T-cell (primary cell): ENCODE data around the gene PLEKHG2. TPM values are rescaled to one million over a fixed set of nuclear protein-coding genes. Genes with fewer than 3 reads are reported as not detected.

Source experiments
- ATAC-seq, 4 experiments: fragments of 200-7000 bp in 3 of 4; fragments of 150-1000 bp in 1 of 4; cut with Tn5 transposase; replicated peaks in 1 of 4; 1 replicate in 3 of 4; 2 replicates in 1 of 4; pipeline ENCODE4 v1.10.0; 2021; ENCODE audit warnings: moderate library complexity in 3 of 4, mild to moderate bottlenecking in 2 of 4, moderate number of reproducible peaks in 1 of 4
- CTCF ChIA-PET, 2 donors: fragments of 300-600 bp; sonication (Branson Sonifier 250); formaldehyde crosslinking; loops; one replicate each; lab custom pipeline; 2022; ENCODE audit warnings: antibody characterized with exemption in 2 of 2; lab: Charles Lee
- POLR2A ChIA-PET, 2 donors: fragments of 300-600 bp; sonication (Branson Sonifier 250); formaldehyde crosslinking; loops; one replicate each; lab custom pipeline; 2022; ENCODE audit warnings: antibody characterized with exemption in 2 of 2; lab: Charles Lee
- DNase-seq, 35 experiments: peaks; one replicate each; pipeline versions ENCODE4 v3.0.0 to v3.0.0-alpha.2; 2013 to 2023
- H3K27ac ChIP-seq: one replicate; pipeline ENCODE4 v1.5.1; 2013; ENCODE audit warnings: low read length
- H3K27me3 ChIP-seq, 2 experiments: replicated peaks in 1 of 2; 1 replicate in 1 of 2; 2 replicates in 1 of 2; pipeline versions ENCODE4 v1.6.1 to v1.7.0; 2013; ENCODE audit warnings: low read length in 1 of 2, mixed read lengths in 1 of 2; ENCODE audit not compliant: control insufficient read depth in 2 of 2, insufficient read depth in 2 of 2; ENCODE audit errors: extremely low read depth in 1 of 2
- H3K36me3 ChIP-seq, 2 donors: 1 replicate in 1 of 2; 2 replicates in 1 of 2; pipeline versions ENCODE4 v1.6.1 to v1.7.0; 2013; ENCODE audit warnings: low read length in 1 of 2; ENCODE audit not compliant: control insufficient read depth in 2 of 2, insufficient read depth in 1 of 2; ENCODE audit errors: extremely low read depth in 1 of 2
- H3K4me1 ChIP-seq, 2 experiments: 1 replicate in 1 of 2; 2 replicates in 1 of 2; pipeline versions ENCODE4 v1.6.1 to v1.7.0; 2013; ENCODE audit warnings: low read length in 2 of 2, mixed read lengths in 1 of 2; ENCODE audit not compliant: insufficient read depth in 2 of 2, control insufficient read depth in 1 of 2; ENCODE audit errors: extremely low read depth in 1 of 2
- H3K4me3 ChIP-seq, 2 donors: 1 replicate in 1 of 2; 2 replicates in 1 of 2; pipeline versions ENCODE4 v1.5.1 to v1.7.0; 2013; ENCODE audit warnings: mild to moderate bottlenecking in 2 of 2, low read length in 1 of 2, moderate library complexity in 1 of 2; ENCODE audit not compliant: control insufficient read depth in 1 of 2; ENCODE audit errors: extremely low read depth in 1 of 2
- H3K9me3 ChIP-seq: 2 replicates; pipeline ENCODE4 v1.7.0; 2013
- H3K27ac Mint-ChIP-seq, 2 donors: one replicate each; pipeline ENCODE4 v1.8.0; 2020 to 2021; ENCODE audit warnings: mild to moderate bottlenecking in 2 of 2, mixed read lengths in 2 of 2
- H3K27me3 Mint-ChIP-seq, 2 donors: one replicate each; pipeline ENCODE4 v1.8.0; 2021 to 2022; ENCODE audit warnings: mixed read lengths in 2 of 2
- H3K36me3 Mint-ChIP-seq: one replicate; pipeline ENCODE4 v1.8.0; 2021; ENCODE audit warnings: mixed read lengths
- H3K4me1 Mint-ChIP-seq, 3 donors: one replicate each; pipeline ENCODE4 v1.8.0; 2020 to 2022; ENCODE audit warnings: mixed read lengths in 3 of 3, mild to moderate bottlenecking in 1 of 3
- H3K4me3 Mint-ChIP-seq, 3 donors: one replicate each; pipeline ENCODE4 v1.8.0; 2020 to 2022; ENCODE audit warnings: mild to moderate bottlenecking in 3 of 3, mixed read lengths in 3 of 3, moderate library complexity in 3 of 3
- H3K9me3 Mint-ChIP-seq, 3 donors: one replicate each; pipeline ENCODE4 v1.8.0; 2020 to 2022; ENCODE audit warnings: mixed read lengths in 3 of 3
- WGBS: methylation state at CpG from one replicate; pipeline ENCODE4 v1.1.5; 2013; ENCODE audit warnings: missing lambda C conversion rate; ENCODE audit not compliant: insufficient coverage; 5-methylcytosine and 5-hydroxymethylcytosine counted together
- total RNA-seq, 35 experiments: library from RNA in 6 of 35; stranded (reverse) in 6 of 35; fragments of 120-200 nt in 1 of 35; gene quantifications; one replicate each; pipeline versions ENCODE4 v1.2.1 to v1.2.4 and lab custom pipeline; 2013 to 2026

The PLEKHG2 gene
- total RNA-seq, 5 donors from 2014 or later (not counting 1 experiment from before 2014, with no cell fraction given): 25.2 to 88.1 (median 36.7) TPM

GRCh38 chr19:39436350-39436716 lies 23.9 kb downstream of the PLEKHG2 start:
- Histone ChIP-seq H3K27me3 (no peaks in the 10 kb centered on the region), H3K36me3 (peaks cover 0 to 32% of the 10 kb centered on the region in 2 donors), H3K4me3 (peak overlapping the region; percentile 67 to 75), H3K9me3 (no peaks in the 10 kb centered on the region), H3K27ac (peak overlapping the region; percentile 85), H3K4me1 (peaks cover 15 to 31% of the 10 kb centered on the region in 2 experiments)
- POLR2A ChIA-PET: interaction anchor here (0.5 to 1.7 kb wide), 19 partner anchors 9 to 1659 kb away, joined by 3 to 57 read pairs (median 5); partner anchors contain the start of genes MED29 (in 2 of the 2), PAF1 (in 2 of the 2), SUPT5H (in 2 of the 2) and FAM98C (in 1 of the 2)
- H3K4me1 Mint-ChIP-seq: peaks cover 44 to 48% (median 45%) of the 10 kb centered on the region in 3 donors
- peak overlapping the region; percentile 98 to 99 (median 99) for H3K4me3 Mint-ChIP-seq
- no peak for DNase-seq
- H3K27ac Mint-ChIP-seq: peak overlapping the region; percentile 98 to 100
- CTCF ChIA-PET: interaction anchor here in 1 of 2 donors (0.8 to 1.8 kb wide), 14 partner anchors 9 to 666 kb away, joined by 3 to 12 read pairs (median 3); partner anchors contain the start of genes PLEKHG2, PSMC4, SAMD4B and SUPT5H
- no peaks in the 10 kb centered on the region for H3K27me3 Mint-ChIP-seq
- WGBS: 31% methylated on average over 2 of the region's 2 CpGs
- no peaks in the 10 kb centered on the region for H3K9me3 Mint-ChIP-seq
- ATAC-seq: no peak
- H3K36me3 Mint-ChIP-seq: peaks cover 22% of the 10 kb centered on the region

DNA sequence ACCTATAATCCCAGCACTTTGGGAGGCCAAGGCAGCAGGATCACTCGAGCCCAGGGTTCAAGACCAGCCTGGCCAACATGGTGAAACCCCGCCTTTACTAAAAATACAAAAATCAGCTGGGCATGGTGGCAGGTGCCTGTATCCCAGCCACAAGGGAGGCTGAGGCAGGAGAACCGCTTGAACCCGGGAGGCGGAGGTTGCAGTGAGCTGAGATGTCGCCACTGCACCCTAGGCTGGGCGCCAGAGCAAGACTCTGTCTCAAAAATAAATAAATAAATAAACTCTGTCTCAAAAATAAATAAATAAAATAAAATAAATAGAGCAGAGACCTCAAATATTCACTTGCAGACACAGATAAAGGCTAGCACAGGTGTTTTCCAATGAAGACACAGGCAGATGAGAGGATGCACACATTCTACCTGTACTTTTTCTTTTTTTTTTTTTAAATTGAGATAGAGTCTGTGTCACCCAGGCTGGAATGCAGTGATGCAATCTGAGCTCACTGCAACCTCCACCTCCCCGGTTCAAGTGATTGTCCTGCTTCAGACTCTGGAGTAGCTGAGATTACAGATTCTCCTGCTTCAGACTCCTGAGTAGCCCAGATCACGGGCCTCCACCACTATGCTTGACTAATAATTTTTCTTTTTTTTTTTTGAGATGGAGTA lies 25.9 kb downstream of the PLEKHG2 start:
- H3K36me3 ChIP-seq: peaks cover 0 to 14% of the 10 kb centered on the region in 2 donors
- H3K4me1 ChIP-seq: peaks cover 15 to 29% of the 10 kb centered on the region in 2 experiments
- ATAC-seq (no peak), DNase-seq (no peak)
- H3K4me1 Mint-ChIP-seq: peaks cover 33 to 41% (median 37%) of the 10 kb centered on the region in 3 donors
- no peaks in the 10 kb centered on the region for H3K9me3 ChIP-seq
- WGBS: 91% methylated on average over 3 of the region's 9 CpGs
- H3K4me3 ChIP-seq: no peak overlapping the region
- H3K27me3 ChIP-seq: no peaks in the 10 kb centered on the region
- H3K27me3 Mint-ChIP-seq: no peaks in the 10 kb centered on the region
- peaks cover 11% of the 10 kb centered on the region for H3K36me3 Mint-ChIP-seq
- no peak overlapping the region for H3K4me3 Mint-ChIP-seq
- H3K9me3 Mint-ChIP-seq: no peaks in the 10 kb centered on the region
- no peak overlapping the region for H3K27ac Mint-ChIP-seq
- H3K27ac ChIP-seq: no peak overlapping the region
- ChIA-PET CTCF (interaction anchor here in 1 of 2 donors (1.0 to 1.4 kb wide), 2 partner anchors 94 to 95 kb away, joined by 3 to 6 read pairs; partner anchors contain the start of gene EID2B), POLR2A (interaction anchor here in 1 of 2 donors (0.6 kb wide), 1 partner anchor 60 kb away, joined by 3 read pairs; the partner anchor contains the start of gene DLL3)

DNA sequence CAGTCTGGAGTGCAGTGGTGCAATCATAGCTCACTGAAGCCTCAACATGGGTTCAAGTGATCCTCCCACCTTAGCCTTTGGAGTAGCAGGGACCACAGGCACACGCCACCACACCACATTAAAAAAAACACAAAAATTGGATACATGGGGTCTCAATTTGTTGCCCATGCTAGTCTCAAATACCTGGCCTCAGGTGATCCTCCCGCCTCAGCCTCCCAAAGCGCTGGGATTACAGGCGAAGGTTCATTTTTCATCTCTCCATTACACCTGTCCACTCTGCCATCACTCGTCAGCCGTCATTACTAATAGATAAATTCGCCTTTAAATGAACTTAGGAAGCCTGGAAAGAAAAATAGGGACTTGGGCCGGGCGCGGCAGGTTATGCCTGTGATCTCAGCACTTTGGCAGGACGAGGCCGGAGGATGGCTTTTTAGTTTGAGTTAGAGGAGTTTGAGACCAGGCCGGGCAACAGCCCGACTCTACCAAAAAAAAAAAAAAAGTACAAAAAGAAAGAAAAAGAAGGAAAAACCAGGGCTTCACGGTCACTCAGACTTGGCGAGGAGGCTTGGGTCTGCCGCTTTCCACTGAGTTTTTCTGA lies 32.2 kb downstream of the PLEKHG2 start:
- H3K9me3 Mint-ChIP-seq: no peaks in the 10 kb centered on the region
- DNase-seq: no peak

DNA sequence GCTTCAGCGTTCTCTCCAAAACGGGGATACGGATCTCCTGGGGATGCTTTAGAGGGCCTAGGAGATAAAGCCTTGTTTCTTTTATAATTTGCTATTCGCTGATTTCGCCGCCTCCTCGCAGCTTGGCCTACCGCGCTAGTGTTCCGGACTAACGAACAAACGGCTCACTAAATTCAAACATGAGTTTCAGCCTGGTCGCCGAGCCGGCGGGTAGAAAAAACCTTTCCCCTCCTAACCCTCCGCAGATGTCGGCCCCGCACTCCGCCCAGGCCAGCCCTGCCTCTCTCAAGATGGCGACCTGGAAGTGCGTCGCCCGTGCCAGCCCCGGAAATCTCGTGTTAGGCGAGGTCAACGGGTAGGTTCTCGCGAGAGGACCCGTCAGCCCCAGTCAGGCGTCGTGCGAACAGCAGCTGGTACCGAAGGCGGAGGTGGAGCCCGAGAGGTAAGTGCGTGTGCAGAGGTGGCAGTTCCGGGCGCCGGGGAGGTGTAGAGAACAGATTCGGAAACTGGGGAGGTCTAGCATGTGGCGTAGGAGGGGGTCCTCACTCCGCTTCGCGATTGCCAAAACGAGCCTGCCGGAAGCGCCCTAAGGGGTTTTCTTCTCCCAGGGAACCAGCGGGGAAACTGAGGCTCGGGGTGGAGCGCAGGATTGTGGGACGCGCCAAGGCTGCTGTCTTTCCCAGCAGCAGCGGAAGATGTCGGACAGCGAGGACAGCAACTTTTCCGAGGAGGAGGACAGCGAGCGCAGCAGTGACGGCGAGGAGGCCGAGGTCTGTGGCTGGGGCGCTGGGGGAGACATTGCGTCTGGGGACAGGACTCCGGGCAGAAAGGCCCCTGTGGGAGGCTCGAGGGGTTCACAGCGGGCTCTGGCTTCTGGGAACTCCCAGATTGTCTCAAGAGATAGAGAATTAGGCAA lies 33.0 kb downstream of the PLEKHG2 start, which contains the start of gene SUPT5H:
Gene SUPT5H, plus strand, starts transcription at position 387 of the 916 bp plus-strand sequence. Its CDS starts 309 bp downstream, at position 696.
- Histone ChIP-seq H3K27me3 (no peaks in the 10 kb centered on the region), H3K4me3 (peak within 1 kb of the TSS; percentile 96 to 99), H3K27ac (peak within 1 kb of the TSS; percentile 91), H3K9me3 (no peaks in the 10 kb centered on the region), H3K36me3 (peaks cover 0 to 8% of the 10 kb centered on the region in 2 donors), H3K4me1 (peaks cover 11 to 62% of the 10 kb centered on the region in 2 experiments)
- Mint-ChIP-seq H3K9me3 (no peaks in the 10 kb centered on the region), H3K27me3 (no peaks in the 10 kb centered on the region), H3K4me3 (peak within 1 kb of the TSS; percentile 94 to 96 (median 96)), H3K4me1 (peaks cover 55 to 58% (median 58%) of the 10 kb centered on the region in 3 donors), H3K36me3 (peaks cover 23% of the 10 kb centered on the region), H3K27ac (peak within 1 kb of the TSS; percentile 94 to 97)
- under 1% methylated on average over 66 of the region's 68 CpGs for WGBS
- DNase-seq: peak; percentile 88 to 100 (median 98)
- CTCF ChIA-PET: interaction anchor here in 1 of 2 donors (1.4 kb wide), 1 partner anchor 10 kb away, joined by 12 read pairs; the partner anchor contains the start of gene RPS16
- POLR2A ChIA-PET: interaction anchor here (1.1 to 3.7 kb wide), 2 partner anchors 10 kb away, joined by 3 to 57 read pairs; partner anchors contain the start of gene RPS16 (in 2 of the 2)
- ATAC-seq: peak; percentile 96 to 97 (median 97)

More for the DNA sequence above, 32.2 kb downstream of the PLEKHG2 start:
- peak overlapping the region; percentile 96 to 99 for H3K4me3 ChIP-seq
- 13% methylated on average over 4 of the region's 17 CpGs for WGBS
- no peaks in the 10 kb centered on the region for H3K9me3 ChIP-seq
- peak overlapping the region; percentile 91 for H3K27ac ChIP-seq
- H3K27me3 Mint-ChIP-seq: no peaks in the 10 kb centered on the region
- no peaks in the 10 kb centered on the region for H3K27me3 ChIP-seq
- peak overlapping the region; percentile 94 to 96 (median 96) for H3K4me3 Mint-ChIP-seq
- H3K36me3 ChIP-seq: peaks cover 0 to 8% of the 10 kb centered on the region in 2 donors
- peak overlapping the region; percentile 94 to 97 for H3K27ac Mint-ChIP-seq
- CTCF ChIA-PET: interaction anchor here in 1 of 2 donors (0.6 to 1.4 kb wide), 3 partner anchors 9 to 1160 kb away, joined by 4 to 12 read pairs (median 5); partner anchors contain the start of gene RPS16
- ATAC-seq: no peak
- H3K4me1 ChIP-seq: peaks cover 11 to 55% of the 10 kb centered on the region in 2 experiments
- POLR2A ChIA-PET: interaction anchor here (0.6 to 3.7 kb wide), 3 partner anchors 9 to 10 kb away, joined by 3 to 57 read pairs (median 7); partner anchors contain the start of gene RPS16 (in 2 of the 2)
- peaks cover 50 to 58% (median 55%) of the 10 kb centered on the region in 3 donors for H3K4me1 Mint-ChIP-seq
- H3K36me3 Mint-ChIP-seq: peaks cover 22% of the 10 kb centered on the region

- ChIA-PET POLR2A (interaction anchor here (0.6 to 3.7 kb wide), 3 partner anchors 11 to 104 kb away, joined by 3 to 57 read pairs (median 5); partner anchors contain the start of genes RPS16 (in 1 of the 2) and SAMD4B (in 1 of the 2)), CTCF (interaction anchor here (0.6 to 0.9 kb wide), 2 partner anchors 11 to 27 kb away, joined by 3 read pairs; partner anchors contain the start of gene RPS16 (in 1 of the 2))
- peaks cover 60 to 65% (median 61%) of the 10 kb centered on the region in 3 donors for H3K4me1 Mint-ChIP-seq
- Histone ChIP-seq H3K27me3 (no peaks in the 10 kb centered on the region), H3K4me3 (peak overlapping the region; percentile 96 to 99), H3K9me3 (no peaks in the 10 kb centered on the region), H3K27ac (peak overlapping the region; percentile 91), H3K36me3 (peaks cover 0 to 9% of the 10 kb centered on the region in 2 donors), H3K4me1 (peaks cover 11 to 69% of the 10 kb centered on the region in 2 experiments)
- no peaks in the 10 kb centered on the region for H3K27me3 Mint-ChIP-seq
- no peaks in the 10 kb centered on the region for H3K9me3 Mint-ChIP-seq
- no peak for ATAC-seq
- 67% methylated on average over 14 of the region's 16 CpGs for WGBS
- H3K4me3 Mint-ChIP-seq: peak overlapping the region; percentile 94 to 96 (median 96)
- DNase-seq: no peak
- H3K27ac Mint-ChIP-seq: peak overlapping the region; percentile 94 to 97
- peaks cover 27% of the 10 kb centered on the region for H3K36me3 Mint-ChIP-seq
Measured at GRCh38 chr19:39446365-39447084, 34.1 kb downstream of the PLEKHG2 start.
